ENCODE data around the gene ZNF521. TPM values are rescaled to one million over a fixed set of nuclear protein-coding genes. Genes with fewer than 3 reads are reported as not detected.
A peak's percentile ranks its signal among the peaks of the same experiment; 100 is the strongest.

The ZNF521 gene
- polyA plus RNA-seq, 3 donors: 31.2 to 41.0 (median 39.2) TPM

DNA sequence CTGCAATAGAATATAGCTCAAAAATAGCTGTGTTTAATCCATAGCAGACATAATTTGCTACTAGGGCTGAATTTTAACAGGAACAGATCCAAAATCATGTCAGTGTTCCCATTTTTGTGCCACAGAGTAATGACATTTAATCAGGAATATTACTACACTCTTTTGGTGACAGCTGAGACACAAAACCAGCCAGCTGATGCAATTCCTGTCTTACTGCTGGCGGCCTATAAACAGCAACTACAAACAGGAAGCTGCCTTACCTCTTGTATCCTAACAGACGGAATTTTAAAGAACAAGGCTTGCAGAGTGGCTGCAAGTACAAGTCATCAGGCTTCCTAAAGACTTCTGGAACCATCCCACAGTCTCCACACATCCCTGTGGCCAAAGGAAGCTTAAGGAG, 218.1 kb downstream of the ZNF521 start:
- DNase-seq: no peak

DNA sequence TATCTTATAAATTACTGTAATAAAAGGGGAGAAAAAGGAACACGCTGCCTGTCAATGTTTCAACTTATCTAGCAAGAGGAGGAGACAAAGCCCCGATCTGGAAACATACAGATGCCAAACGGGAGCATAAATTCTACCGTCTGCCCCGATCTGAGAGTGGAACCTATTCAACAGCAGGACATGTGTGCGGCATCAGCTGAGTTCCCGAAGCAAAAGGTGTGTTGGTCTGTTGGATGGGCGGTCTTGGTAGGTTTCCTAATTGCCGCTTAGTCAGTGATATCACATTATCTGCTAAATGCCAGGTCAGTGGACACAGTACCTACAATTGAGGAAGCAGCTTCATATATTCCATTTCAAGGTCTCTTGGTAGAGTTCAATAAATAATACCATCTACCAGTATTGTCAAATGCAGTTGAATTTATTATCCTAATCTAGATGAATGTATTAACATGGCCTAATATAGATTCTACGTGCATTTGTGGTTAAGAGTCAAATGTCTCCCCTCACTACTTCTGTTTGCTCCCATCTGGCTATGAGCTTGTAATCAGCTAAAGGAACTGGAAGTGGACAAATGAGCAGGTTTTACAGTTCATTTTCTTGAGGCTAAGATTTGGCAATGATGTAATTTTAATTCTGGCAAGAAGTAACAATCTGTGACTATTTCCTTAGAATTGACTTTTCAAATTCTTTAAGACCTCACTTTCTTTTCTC, 219.0 kb downstream of the ZNF521 start:
- DNase-seq: no peak

DNA sequence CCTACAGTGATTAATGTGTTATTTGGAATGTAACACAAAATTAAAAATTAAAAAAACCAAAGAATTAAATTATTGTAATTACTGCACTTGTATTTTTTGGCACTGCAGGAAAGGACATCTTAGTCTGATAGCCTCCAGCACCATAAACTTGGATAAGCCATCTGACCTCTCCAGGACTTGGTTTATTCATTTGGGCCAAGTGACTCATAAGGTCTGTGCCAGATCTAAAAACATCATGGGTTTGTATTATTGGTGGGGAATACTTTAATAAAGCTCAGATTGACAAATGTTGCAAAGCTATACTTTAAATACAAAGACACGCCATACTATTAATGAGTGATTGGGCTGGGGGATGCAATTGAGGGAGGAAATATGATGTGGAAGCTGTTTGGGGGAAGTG, 225.2 kb downstream of the ZNF521 start:
- no peak for DNase-seq

GRCh38 chr18:25125680-25126079, 226.3 kb downstream of the ZNF521 start:
- DNase-seq: no peak

DNA sequence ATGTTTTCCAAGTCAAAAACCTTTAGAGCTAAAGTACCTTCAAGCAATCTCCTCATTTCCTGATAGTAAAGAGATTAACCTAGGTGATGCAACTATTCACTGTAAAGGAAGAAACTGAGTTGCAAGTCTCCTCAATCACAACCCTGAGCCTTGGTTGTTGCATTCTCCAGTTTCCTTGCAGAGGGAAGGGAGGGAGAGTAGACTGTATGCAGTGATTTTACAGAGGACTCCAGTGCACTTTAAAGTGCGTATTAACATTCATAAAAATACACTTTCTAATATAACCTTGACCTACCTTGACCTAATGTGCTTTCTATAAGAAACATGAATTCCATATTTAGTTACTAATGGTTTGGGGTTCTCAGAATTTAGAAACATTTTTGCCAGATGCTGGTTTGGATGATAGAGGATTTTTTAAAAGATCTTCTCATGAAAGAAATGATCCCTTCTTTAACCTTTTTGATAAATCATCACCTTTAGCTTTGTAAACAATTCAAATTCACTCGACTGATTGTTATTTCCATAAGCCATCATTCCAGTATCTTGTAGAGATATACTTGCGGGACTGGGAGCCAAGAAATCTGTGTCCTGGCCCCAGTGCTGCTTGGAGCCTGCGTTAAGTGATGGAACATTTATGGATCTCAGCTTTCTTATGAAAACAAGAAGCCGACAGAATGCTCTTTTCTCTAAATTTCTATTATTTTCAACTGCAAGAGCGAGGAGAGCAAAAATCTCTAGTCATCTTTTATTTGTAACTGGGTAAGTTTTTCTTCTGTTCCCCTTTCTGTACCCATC, 228.3 kb downstream of the ZNF521 start:
- no peak for DNase-seq

- DNase-seq: no peak
Measured at GRCh38 chr18:25121442-25121841, 230.5 kb downstream of the ZNF521 start.

DNA sequence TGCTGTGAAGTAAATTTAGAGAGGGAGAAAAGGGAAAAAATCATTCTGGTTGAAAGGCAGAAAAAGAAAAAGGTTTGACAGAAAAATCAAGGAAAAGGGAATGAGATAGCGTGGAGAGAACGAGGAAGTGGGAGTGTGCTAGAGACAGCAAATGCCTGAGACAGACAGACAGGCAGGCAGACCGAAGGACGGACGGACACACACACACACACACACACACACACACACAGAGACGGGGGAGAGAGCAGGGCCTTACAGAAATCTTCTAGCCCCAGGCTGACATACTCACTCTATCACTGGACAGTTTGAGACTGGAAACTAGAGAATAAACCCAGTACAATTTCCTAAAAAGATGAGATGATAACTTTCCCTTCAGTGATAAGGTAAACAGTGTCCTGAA, 238.4 kb downstream of the ZNF521 start:
- DNase-seq: no peak

DNA sequence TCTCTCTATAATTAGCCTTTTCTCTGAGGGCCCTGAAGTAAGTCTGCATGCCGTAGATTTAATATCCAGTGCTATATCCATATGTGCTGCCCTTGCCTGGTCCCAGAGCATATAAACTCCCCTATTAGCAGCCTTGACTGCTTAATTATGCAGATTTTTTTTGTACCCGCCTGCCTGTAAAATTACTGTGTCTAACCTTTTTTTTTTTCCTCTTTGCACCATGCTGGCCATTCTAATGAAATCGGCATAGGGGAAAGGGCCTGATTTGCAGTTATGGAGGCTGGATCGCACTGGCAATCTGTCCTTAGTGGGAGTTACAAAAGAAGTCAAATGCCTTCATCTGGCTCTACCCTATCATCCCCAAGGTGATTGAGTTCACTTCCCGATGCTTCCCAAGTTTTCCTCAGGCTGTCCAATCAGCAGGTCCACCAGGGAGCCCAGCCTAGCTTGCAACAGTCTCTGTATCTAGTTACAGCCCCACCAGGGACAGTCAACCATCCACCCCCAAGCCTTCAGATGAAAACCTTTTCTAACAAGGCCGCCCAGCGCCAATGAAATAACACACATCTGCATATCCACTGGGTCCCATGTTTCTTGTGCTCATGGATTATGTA, 239.0 kb downstream of the ZNF521 start:
- DNase-seq: no peak

GRCh38 chr18:25111377-25112288, 240.3 kb downstream of the ZNF521 start:
- DNase-seq: no peak

- no peak for DNase-seq
Measured at GRCh38 chr18:25109484-25109883, 242.5 kb downstream of the ZNF521 start.

DNA sequence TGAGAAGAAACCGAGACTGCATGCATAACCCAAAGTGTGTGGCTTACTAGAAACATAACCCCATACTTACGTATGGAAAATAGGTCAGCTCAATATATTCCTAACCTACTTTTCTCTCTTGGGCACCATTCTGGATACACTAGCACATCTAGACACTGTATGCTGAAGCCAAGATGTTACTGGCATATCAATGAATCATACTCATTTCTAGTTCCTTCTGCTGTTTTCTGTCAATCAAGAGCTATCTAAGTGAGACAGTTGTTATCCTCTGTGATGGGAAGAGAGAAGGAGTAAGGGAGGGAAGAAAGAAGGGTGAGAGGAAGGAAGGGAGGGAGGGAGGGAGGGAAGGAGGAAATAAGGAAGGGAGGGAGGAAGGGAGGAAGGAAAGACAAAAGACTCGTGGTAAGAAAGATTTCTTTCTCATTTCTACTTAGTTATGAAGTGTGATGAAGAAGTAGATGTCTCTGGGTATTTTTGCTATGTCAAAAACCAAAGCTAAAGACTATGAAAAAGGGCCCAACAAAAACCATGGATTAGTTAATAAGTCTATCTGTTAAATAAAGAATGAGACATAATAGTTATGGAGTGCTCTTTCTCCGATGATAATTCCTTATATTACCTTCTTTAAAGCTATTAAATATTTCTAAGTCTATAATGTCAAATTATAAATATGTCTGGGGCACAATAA, 248.4 kb downstream of the ZNF521 start:
- DNase-seq: no peak

DNA sequence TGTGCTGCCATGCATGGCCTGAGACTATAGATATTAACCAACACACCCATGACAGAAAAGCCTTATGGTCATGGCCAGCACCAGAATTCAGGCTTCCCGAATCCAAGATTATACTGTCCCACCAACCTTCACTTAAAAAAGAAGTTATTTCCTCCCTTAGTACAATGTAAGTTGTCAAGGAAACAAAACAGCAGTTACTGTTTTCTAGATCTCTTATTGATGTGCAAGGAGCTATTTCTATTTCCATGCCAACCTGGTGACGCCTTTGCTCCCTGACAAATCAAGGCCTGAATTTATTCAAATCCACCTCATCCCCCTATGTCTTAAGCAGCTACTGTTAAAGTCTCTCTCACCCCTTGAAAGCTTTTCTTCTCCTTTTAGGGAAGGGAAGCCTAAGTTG, 249.3 kb downstream of the ZNF521 start:
- DNase-seq: peak; percentile 28

GRCh38 chr18:25100418-25100817, 251.5 kb downstream of the ZNF521 start:
- no peak for DNase-seq

GRCh38 chr18:25099895-25100294, 252.1 kb downstream of the ZNF521 start:
- no peak for DNase-seq

DNA sequence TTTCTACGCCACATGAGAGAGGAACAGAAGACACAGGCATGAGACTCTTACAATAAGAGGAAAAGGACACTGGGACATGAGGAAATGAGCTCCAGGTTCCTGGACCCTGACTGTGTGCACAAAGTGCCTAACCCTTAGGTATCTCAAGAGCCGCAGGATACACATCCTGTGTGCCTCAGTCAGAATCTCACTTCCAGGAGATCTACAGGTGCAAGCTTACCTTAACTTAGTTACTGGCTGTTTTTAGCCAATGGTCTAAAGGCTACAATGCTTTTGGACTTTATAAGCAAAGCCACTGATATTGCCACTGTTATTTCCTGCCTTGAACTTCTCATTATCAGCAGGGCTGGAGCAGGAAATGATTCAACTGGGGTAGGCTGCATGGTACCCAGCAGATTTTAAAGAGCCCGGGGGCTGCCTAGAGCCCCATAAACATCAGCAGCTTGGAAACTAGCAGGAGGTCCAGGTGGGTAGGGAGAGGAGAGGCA, 254.4 kb downstream of the ZNF521 start:
- DNase-seq: no peak

GRCh38 chr18:25097057-25097456, 254.9 kb downstream of the ZNF521 start:
- DNase-seq: no peak

DNA sequence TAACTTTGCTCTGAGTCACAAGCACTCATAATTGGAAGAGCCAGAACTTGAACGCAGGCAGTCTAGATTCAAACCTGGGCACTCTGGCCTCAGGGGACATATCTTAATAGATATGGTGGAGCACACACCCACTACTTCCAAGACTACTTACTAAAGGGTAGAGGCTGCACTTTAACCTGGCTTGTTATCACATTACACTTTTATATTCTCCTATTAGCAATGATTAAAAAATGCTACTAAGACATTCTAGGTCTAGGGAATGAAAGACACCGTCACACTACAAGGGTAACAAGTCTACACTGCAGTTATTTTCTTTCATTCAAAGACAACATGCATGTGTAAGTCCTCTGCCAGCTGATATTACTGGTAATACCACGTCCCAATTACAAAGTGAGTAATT, 258.8 kb downstream of the ZNF521 start:
- no peak for DNase-seq

GRCh38 chr18:25089470-25089869, 262.5 kb downstream of the ZNF521 start:
- no peak for DNase-seq

GRCh38 chr18:25086876-25087275, 265.1 kb downstream of the ZNF521 start:
- no peak for DNase-seq

DNA sequence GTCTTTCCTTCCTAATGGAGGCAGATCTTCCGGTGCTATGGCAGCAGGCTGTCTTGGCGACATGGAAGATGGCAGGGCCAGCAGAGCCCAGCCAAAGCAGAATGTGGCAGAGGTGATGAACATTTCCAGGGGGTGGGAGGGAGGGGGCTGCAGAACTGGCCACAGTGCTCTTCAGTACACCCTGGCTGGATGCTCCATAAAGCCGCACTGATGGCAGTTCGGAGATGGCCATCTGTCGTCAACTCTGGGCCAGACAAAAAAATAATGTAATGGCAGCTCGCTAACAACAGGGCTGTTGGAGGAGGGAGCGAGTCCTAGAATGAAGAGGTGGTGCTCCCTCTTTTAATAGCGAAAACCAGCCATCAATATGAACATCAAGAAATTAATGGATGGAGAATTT, 271.0 kb downstream of the ZNF521 start:
- DNase-seq: no peak

DNA sequence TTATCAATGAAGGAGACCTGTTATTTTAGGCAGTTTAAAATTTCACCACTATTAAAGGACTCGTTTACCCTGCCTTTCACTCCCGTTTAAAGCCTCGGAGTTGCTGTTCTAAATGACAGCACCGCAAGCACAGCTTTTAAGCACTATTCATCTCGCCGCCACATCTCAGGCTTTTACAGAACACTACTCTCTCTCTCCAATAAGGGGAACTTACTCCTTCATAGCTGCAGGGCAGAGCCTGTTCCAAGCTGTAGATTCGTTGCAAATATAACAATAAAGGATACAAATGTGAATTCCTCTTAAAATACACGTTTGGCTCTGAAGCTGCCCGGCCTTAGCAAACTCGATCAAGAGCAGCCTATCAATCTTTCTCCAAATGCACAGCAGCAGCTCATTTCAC, 271.8 kb downstream of the ZNF521 start:
- no peak for DNase-seq
